AG09319 (cell line): ENCODE measurements around the gene RNF212B.

Experiments used
- DNase-seq: peaks from one replicate; pipeline ENCODE4 v3.0.0-alpha.2; 2010; ENCODE audit warnings: low read depth; ENCODE audit errors: extremely low read depth
- TF ChIP-seq, protein P1 (sequence below): IDR thresholded peaks from 2 replicates; pipeline ENCODE4 v1.5.1; 2011; ENCODE audit warnings: low read depth, mild to moderate bottlenecking, inconsistent platforms, low read length, moderate library complexity

Gene RNF212B

DNA sequence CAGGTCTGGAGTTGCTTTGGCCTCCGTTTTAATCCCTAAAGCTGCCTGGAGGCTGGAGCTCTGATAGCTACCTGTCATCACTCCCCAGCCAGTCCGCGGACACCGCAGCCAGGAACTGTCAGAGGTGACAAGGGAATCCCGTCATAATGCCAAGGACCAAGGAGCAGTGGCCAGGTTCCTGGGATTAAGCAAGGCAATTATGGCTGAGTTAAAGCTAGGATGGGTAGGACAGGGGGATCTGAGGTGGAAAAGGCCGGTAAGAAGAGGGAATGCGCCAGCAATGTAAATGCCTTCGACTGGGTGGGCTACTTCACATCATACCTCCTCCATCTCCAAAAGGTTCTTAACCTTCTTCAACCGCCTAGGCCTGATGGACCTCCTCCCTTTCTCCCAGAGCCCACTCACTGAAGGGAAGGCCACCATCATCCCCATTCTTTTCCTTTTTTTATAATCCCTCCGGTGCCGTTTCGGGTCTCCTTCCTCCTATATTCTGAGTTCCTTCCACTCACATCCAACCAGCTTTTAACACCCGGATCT is 63.0 kb downstream of the RNF212B start:
- no peak for DNase-seq
- TF ChIP-seq, protein P1, sequence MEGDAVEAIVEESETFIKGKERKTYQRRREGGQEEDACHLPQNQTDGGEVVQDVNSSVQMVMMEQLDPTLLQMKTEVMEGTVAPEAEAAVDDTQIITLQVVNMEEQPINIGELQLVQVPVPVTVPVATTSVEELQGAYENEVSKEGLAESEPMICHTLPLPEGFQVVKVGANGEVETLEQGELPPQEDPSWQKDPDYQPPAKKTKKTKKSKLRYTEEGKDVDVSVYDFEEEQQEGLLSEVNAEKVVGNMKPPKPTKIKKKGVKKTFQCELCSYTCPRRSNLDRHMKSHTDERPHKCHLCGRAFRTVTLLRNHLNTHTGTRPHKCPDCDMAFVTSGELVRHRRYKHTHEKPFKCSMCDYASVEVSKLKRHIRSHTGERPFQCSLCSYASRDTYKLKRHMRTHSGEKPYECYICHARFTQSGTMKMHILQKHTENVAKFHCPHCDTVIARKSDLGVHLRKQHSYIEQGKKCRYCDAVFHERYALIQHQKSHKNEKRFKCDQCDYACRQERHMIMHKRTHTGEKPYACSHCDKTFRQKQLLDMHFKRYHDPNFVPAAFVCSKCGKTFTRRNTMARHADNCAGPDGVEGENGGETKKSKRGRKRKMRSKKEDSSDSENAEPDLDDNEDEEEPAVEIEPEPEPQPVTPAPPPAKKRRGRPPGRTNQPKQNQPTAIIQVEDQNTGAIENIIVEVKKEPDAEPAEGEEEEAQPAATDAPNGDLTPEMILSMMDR = no peak

- peak; percentile 97 for DNase-seq
These were observed 63.7 kb downstream of the RNF212B start for GRCh38 chr14:23301288-23301968.

DNA sequence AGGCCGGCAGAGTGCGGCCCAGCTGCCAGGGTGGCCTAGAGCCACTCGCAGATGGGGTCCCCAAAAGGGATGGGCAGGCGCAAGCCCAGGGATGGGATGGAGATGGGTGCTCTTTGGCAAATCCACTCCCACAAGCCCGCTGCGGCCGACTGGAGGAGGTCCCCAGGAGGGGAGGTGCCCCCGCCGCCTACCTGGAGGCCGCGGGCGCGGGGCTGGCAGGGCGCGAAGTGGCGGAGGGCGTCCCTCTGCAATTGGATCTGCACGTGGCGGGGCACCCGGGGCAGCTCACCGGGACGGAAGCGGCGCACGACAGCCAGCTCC is 64.2 kb downstream of the RNF212B start:
- DNase-seq = no peak
- TF ChIP-seq, protein P1 = no peak

More at GRCh38 chr14:23301288-23301968, 63.7 kb downstream of the RNF212B start:
- TF ChIP-seq, protein P1 = peak; percentile 60

GRCh38 chr14:23302290-23303225 is 64.8 kb downstream of the RNF212B start, which contains the start of gene PPP1R3E:
PPP1R3E (minus strand) TSS chr14:23302859; CDS start chr14:23302576, 283 bp downstream.
- no peak for DNase-seq
- TF ChIP-seq, protein P1 = no peak

DNA sequence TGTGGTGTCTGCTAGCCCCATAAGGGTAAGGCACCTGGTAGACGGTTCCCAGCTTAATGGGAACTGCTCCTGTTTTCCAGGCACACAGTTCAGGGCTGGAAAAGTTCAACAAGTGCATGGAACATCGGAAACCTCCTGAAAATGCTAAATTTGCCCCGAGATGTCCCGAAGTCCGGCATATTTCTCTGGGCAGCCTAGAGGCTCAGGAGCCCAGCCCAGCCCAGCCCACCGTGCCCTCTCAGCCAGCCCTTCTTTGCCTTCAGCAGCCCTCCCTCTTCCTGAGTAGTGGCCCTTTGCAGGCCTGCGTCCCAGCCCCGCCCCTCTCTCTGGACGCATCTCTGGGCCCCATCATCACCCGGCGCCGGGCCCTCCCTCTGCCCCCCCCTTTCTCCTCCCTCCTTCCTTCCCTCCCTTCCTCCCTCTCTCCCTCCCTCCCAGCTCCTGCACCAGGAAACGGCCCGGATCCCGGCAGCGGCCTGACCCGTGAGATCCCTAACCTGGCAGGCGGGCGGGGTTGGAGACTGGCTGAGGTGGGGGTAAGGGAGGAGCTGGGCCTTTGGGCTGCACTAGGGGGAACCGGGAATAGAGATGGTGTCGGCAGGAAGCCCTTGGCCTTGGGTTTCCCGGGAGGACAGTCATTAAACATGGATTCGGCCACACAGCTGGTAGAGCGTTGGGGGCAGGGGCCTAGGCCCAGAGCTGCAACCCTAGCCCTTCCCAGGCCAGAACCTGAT is 68.8 kb downstream of the RNF212B start, which contains the start of gene BCL2L2:
Gene BCL2L2, plus strand, starts transcription at position 422 of the 734 bp plus-strand sequence. CDS start 935 bp downstream, outside the sequence.
- peak; percentile 68 for DNase-seq
- TF ChIP-seq, protein P1 = no peak

DNA sequence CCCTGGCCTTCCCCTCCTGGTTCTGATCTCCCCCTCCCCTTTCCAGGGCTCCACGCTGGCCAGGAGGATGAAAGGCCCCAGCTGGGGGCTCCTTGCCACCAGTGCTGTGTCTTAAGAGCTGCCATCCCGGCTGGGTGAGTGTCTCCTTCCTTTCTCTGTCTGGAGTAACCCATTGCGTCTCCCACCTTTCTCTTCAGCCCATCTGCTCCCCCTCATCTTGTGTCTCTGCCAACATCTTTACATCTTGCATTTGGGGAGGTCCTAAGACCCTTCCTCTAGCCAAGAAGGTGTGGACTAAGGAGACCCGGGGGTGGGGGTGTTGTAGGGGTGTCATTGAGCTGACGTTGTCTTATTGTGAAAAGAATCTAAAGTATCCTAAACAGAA is 69.4 kb downstream of the RNF212B start:
- DNase-seq = no peak
- TF ChIP-seq, protein P1 = no peak
